HG02885 (cell line): ENCODE measurements around the gene PPP6C.
A peak's percentile ranks its signal among the peaks of the same experiment; 100 is the strongest.
"Not testable (repeated sequence)": the region's sequence is repeated elsewhere in the genome, so short reads cannot be mapped to it uniquely, and the experiment has no call there.

Experiments used
- ATAC-seq: cut with Tn5 transposase; IDR thresholded peaks from one replicate; pipeline ENCODE4 v1.9.1; 2021; ENCODE audit warnings: mild to moderate bottlenecking; ENCODE audit not compliant: unreplicated experiment, poor library complexity

Gene PPP6C

DNA sequence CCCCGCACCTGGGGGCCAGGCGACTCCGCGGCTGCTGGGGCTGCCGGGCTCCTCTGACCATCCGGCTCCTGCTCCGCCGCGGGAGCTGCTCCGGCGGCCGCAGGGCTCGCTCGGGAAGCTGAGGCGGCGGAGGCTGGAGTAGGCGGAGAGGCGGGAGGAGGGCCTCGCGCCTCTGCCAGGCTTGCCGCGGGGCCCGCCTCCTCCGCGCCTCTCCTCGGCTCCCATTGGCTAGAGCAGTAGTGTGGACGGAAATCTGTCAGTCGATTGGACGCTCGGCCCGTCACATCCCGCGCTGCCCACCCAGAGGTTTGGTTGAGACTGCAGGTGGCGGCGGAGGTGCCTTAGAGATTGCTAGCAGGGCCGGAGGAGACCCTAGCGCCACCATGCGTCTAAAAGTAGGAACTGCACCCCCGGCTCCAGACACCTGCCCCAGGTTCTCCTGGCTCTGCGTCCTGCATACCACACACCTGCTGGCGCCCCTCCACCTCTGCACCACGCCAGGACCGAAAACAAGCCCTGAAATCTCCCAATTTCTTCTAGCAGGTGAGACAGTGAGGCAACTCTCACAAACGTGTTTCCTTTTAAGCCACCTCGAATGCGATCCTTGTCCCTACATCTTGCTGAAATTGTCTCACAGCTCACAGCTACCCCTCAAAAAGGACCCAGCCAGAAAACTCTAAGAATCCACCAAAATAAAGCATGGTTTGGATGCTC, 46.1 kb downstream of the PPP6C start, which contains the start of gene SCAI:
TSS of gene SCAI (minus strand) at position 152 of the 714 bp plus-strand sequence. CDS start at position 61, 91 bp downstream.
- ATAC-seq: peak; percentile 98

- no peak for ATAC-seq
Measured at GRCh38 chr9:125142560-125143376, 46.8 kb downstream of the PPP6C start.

DNA sequence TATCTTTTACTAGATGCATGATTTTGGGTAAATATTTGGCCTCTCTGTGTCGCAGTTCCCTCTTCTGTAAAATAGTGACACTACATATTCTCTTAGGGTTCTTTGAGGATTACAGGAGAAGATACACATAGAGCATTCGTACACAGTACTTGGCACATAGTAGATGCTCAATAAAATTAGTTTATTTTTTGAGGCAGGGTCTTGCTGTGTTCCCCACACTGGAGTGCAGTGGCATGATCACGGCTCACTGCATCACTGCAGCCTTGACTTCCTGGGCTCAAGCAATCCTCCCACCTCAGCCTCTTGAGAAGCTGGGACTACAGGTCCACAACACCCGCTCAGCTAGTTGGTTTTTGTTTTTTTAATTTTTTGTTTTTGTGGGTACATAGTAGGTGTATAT, 47.9 kb downstream of the PPP6C start:
- no peak for ATAC-seq

DNA sequence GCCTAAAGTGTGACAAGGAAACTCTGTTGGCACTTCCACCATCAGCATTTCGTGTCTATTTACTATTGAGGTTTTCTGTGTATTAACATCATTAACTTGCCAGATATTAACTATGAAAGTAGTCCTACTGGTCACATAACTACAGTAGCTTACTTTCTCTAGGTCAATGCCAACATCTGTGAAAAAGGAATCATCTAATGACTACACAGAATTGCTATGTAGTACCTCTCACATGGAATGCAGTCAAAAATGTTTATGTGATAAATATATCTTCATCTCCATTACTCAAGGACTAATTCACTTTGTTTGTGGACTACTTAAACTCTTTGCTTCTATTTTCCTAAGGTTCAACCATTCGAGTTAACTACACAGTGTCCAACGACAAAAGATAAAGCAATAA, 48.4 kb downstream of the PPP6C start:
- ATAC-seq: no peak

- ATAC-seq: no peak
Measured at GRCh38 chr9:125140576-125140975, 49.0 kb downstream of the PPP6C start.

GRCh38 chr9:125137200-125137599, 52.4 kb downstream of the PPP6C start:
- ATAC-seq: no peak

DNA sequence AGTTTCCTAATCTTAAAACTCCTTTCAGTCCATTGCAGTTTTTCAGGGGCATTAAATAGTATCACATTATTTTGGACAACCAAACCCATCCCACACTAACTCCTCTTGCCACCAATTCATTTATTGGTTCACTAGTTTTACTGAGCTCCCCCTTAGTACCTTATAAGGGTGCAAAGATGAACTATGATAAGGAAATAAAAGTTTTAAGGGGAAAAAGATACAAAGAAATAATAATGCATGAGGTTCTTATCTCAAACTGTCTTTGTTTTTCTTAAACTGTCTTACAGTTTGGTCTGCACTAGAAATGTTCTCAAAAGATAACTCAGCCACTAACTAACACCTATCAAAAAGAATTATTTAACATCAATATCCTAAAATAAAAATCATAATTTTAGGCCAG, 54.6 kb downstream of the PPP6C start:
- no peak for ATAC-seq

DNA sequence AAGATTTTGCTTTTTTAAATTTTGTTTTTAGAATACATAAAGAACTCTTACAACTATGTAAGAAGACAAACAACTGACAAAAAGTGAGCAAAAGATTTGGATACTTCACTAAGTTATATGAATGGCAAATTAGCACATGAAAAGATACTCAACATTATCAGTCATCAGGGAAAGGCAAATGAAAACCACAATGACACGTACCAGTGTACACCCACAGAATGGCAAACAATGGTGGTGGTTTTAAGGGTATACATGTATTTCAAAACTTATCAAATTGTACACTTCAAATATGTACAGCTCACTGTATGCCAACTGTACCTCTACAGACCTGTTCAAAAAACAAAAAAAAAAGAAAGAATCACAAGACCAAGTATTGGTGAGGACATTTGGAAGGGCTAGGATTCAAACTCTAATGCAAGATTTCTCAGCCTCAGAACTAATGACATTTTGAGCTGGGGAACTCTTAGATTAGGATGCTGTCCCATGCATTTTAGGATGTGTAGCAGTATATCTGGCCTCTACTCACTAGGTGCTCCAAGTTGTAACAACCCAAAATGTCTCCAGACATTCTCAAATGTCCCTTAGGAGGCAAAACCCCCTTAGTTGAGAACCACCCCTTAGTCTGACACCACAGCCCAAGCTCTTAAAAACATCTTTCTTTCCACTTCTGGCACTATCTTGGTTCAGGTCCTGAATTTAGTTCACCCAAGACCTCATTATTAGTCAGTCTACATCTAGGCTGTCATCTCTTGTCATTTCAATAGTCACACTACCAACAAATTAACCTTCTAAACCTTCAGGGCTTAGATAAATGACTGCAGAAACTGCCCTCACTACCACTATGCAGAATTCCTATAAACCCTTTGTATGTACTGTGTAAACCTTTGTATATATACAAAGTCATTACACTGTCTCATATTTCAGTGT, 55.9 kb downstream of the PPP6C start:
- no peak for ATAC-seq

DNA sequence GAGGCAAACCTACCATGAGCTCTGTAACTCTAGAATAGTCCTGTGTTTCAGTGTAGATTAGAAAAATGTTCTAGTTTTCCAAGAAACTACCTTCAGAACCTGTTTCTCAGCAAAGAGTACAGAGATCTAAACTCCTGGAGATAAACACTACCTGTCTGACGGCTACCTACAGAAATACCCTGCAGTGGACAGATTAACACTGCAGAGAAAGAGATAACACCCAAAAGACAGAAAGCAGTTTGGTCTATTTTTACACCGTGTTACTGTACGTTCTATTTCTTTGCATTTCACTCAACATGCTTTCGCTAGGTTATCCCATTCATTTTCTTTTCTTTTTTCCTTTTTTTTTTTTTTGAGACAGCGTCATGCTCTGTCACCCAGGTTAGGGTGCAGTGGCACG, 57.8 kb downstream of the PPP6C start:
- no peak for ATAC-seq

DNA sequence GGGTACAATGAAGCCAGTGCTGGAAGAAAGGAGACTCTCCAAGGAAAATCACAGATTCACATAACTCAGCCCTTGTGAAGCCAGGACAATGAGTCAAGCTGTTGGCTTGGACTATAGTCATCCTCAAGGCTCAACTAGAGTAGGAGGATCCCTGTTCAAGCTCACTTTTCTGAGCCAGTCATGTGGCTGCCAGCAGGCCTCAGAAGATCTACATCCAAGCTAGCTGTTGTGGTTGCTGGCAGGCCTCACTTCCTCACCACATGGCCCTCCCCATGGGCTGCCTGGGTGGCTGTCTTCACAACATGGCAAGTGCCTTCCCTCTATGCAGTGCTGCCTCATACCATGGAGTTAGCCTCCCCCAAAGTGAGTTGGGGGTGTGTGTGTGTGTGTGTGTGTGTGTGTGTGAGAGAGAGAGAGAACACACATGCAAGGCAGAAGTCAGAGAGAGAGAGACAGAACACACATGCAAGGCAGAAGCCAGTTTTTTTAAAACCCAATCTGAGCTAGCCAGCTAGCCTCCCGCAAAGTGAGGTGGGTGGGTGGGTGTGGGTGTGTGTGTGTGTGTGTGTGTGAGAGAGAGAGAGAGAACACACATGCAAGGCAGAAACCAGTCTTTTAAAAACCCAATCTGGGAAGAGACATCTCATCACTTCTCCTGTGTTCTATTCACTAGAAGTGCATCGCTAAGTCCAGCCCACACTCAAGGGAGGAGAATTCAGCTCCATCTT, 63.4 kb downstream of the PPP6C start:
- peak; percentile 95 for ATAC-seq

- no peak for ATAC-seq
Measured at GRCh38 chr9:125125523-125125922, 64.1 kb downstream of the PPP6C start.

- no peak for ATAC-seq
Measured at GRCh38 chr9:125121146-125121545, 68.5 kb downstream of the PPP6C start.

- no peak for ATAC-seq
Measured at GRCh38 chr9:125119643-125120286, 69.8 kb downstream of the PPP6C start.

GRCh38 chr9:125118696-125119095, 70.9 kb downstream of the PPP6C start:
- not testable (repeated sequence) for ATAC-seq

DNA sequence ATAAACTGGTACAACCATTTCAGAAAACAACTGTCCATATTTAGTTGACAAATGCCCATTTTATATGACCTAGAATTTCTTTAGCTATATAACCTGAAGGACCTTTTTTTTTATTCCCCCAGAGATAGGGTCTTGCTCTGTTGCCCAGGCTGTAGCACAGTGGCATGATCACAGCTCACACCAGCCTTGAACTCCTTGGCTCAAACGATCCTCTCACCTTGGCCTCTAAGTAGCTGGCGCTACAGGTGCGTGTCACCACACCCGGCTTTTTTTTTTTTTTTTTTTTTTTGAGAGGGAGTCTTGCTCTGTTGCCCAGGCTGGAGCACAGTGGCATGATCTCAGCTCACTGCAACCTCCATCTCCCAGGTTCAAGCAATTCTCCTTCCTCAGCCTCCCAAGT, 75.1 kb downstream of the PPP6C start:
- not testable (repeated sequence) for ATAC-seq

GRCh38 chr9:125110464-125110863, 79.1 kb downstream of the PPP6C start:
- ATAC-seq: no peak

GRCh38 chr9:125108541-125108940, 81.1 kb downstream of the PPP6C start:
- not testable (repeated sequence) for ATAC-seq

GRCh38 chr9:125106285-125106893, 83.2 kb downstream of the PPP6C start:
- no peak for ATAC-seq
